ENCODE results near the gene TEKTIP1. TPM values are rescaled to one million over a fixed set of nuclear protein-coding genes. Genes with fewer than 3 reads are reported as not detected.
A peak's percentile ranks its signal among the peaks of the same experiment; 100 is the strongest.

Gene TEKTIP1
- total RNA-seq, 1 experiment from 2014 or later, result 1.3 TPM

- Histone ChIP-seq H3K79me1 (ENCODE audit: insufficient read depth, low read depth, low read length, poor library complexity, severe bottlenecking) (no peaks in the 10 kb centered on the region), H3K79me2 (ENCODE audit: insufficient read depth, low read length) (no peaks in the 10 kb centered on the region), H4K8ac (replicated peaks; ENCODE audit: insufficient read length, low read depth, low read length) (no peak overlapping the region), H2BK120ac (ENCODE audit: low read depth, low read length, poor library complexity, severe bottlenecking) (no peak overlapping the region), H3K27me3 (ENCODE audit: insufficient read depth, low read length) (no peaks in the 10 kb centered on the region; the same call in 1 of the 2 replicates), H3K14ac (ENCODE audit: insufficient read depth, low read length) (no peak overlapping the region), H3K18ac (ENCODE audit: insufficient read length, low read depth, low read length) (no peak overlapping the region), H4K5ac (ENCODE audit: insufficient read length, low read depth, low read length) (no peak overlapping the region), H3K23ac (ENCODE audit: insufficient read length, low read depth, low read length) (no peak overlapping the region), H3K4me2 (ENCODE audit: insufficient read depth, insufficient read length, low read length) (peak overlapping the region; percentile 48), H3K27ac (ENCODE audit: insufficient read length, low read depth, low read length) (no peak overlapping the region), H2BK15ac (ENCODE audit: low read depth, low read length) (no peak overlapping the region), H3K9me3 (ENCODE audit: control insufficient read depth, low read depth, low read length) (no peaks in the 10 kb centered on the region), H4K91ac (ENCODE audit: insufficient read length, low read depth, low read length) (no peak overlapping the region), H3K4ac (ENCODE audit: low read depth, low read length) (no peak overlapping the region), H3K4me1 (ENCODE audit: insufficient read depth, low read length) (no peaks in the 10 kb centered on the region), H3K56ac (ENCODE audit: insufficient read length, low read depth, low read length) (no peak overlapping the region), H2BK5ac (ENCODE audit: insufficient read length, low read length) (no peak overlapping the region), H2BK20ac (ENCODE audit: low read depth, low read length, poor library complexity, severe bottlenecking) (no peak overlapping the region), H3K23me2 (ENCODE audit: insufficient read length, low read depth, low read length, poor library complexity, severe bottlenecking) (peaks cover 13% of the 10 kb centered on the region), H4K20me1 (ENCODE audit: control insufficient read depth, insufficient read depth, insufficient read length) (no peaks in the 10 kb centered on the region), H2AK5ac (ENCODE audit: insufficient read length, low read length) (no peak overlapping the region), H3K9ac (ENCODE audit: extremely low read depth, insufficient read length, low read length) (no peak overlapping the region), H2BK12ac (ENCODE audit: insufficient read length, low read depth, low read length) (no peak overlapping the region), H2AFZ (ENCODE audit: low read length) (no peak overlapping the region), H3T11ph (ENCODE audit: low read length) (no peak overlapping the region)
- peaks cover 13 to 22% of the 10 kb centered on the region in 2 experiments for H3K4me1 Mint-ChIP-seq
- peak overlapping the region in 1 of 3 experiments; percentile 86; a peak in 2 of 7 replicates for H3K27ac Mint-ChIP-seq
- 0 out of 3 replicates have a peak, but pooled peaks have one; percentile 18 for TF ChIP-seq CTCF (conservative IDR thresholded peaks at IDR 0.05)
- peak; percentile 93 for DNase-seq
- no peaks in the 10 kb centered on the region; a peak in 1 of 5 replicates for H3K9me3 Mint-ChIP-seq
- H3K36me3 Mint-ChIP-seq (ENCODE audit: insufficient read depth in 1 of 3, low read depth in 3 of 3), result peaks cover 8 to 10% (median 9%) of the 10 kb centered on the region in 3 experiments
- WGBS (ENCODE audit: extremely low coverage, insufficient read length, low lambda C conversion rate), result no CpG with 5 or more reads among the region's 78 CpGs
- H3K27me3 Mint-ChIP-seq (ENCODE audit: low read depth), result peaks cover 20% of the 10 kb centered on the region
- peak overlapping the region; percentile 74 to 78 for H3K4me3 Mint-ChIP-seq
Measured at GRCh38 chr19:3576696-3577443, 37.9 kb downstream of the TEKTIP1 start.
